Liver (tissue), 9 donors: Measurements from ENCODE around the gene STX1A. TPM values are rescaled to one million over a fixed set of nuclear protein-coding genes. Genes with fewer than 3 reads are reported as not detected.
A peak's percentile ranks its signal among the peaks of the same experiment; 100 is the strongest.

Experiments used
- DNase-seq: peaks from one replicate; pipeline ENCODE4 v3.0.0-alpha.2; 2017; ENCODE audit warnings: low spot score
- H3K27ac ChIP-seq, 2 donors: one replicate each; pipeline ENCODE4 v1.7.0; 2013; ENCODE audit warnings: inconsistent platforms in 2 of 2, low read length in 2 of 2, control low read depth in 1 of 2, low read depth in 1 of 2, mild to moderate bottlenecking in 1 of 2
- H3K27me3 ChIP-seq, 4 donors: one replicate each; pipeline versions ENCODE4 v1.6.1 to v1.7.0; 2013; ENCODE audit warnings: low read length in 3 of 4, inconsistent platforms in 1 of 4, mild to moderate bottlenecking in 1 of 4, moderate library complexity in 1 of 4; ENCODE audit not compliant: control insufficient read depth in 4 of 4, insufficient read depth in 4 of 4
- H3K36me3 ChIP-seq, 4 donors: one replicate each; pipeline versions ENCODE4 v1.6.1 to v1.7.0; 2013; ENCODE audit warnings: low read length in 3 of 4, mild to moderate bottlenecking in 3 of 4, low read depth in 1 of 4, moderate library complexity in 1 of 4; ENCODE audit not compliant: control insufficient read depth in 4 of 4, insufficient read depth in 3 of 4
- H3K4me1 ChIP-seq, 4 donors: one replicate each; pipeline versions ENCODE4 v1.6.1 to v1.7.0; 2013; ENCODE audit warnings: low read length in 3 of 4, mild to moderate bottlenecking in 3 of 4, moderate library complexity in 1 of 4; ENCODE audit not compliant: control insufficient read depth in 4 of 4, insufficient read depth in 4 of 4
- H3K4me3 ChIP-seq, 3 donors: one replicate each; pipeline versions ENCODE4 v1.6.1 to v1.7.0; 2013; ENCODE audit warnings: low read length in 3 of 3, control low read depth in 1 of 3, low read depth in 1 of 3, mild to moderate bottlenecking in 1 of 3
- H3K9ac ChIP-seq, 2 donors: one replicate each; pipeline ENCODE4 v1.7.0; 2013; ENCODE audit warnings: low read length in 2 of 2, mild to moderate bottlenecking in 2 of 2, moderate library complexity in 2 of 2, control low read depth in 1 of 2, low read depth in 1 of 2
- H3K9me3 ChIP-seq, 4 donors: one replicate each; pipeline versions ENCODE4 v1.6.1 to v1.7.0; 2013; ENCODE audit warnings: low read length in 3 of 4; ENCODE audit not compliant: control insufficient read depth in 4 of 4
- ATF3 ChIP-seq: IDR thresholded peaks from 2 replicates; pipeline ENCODE4 v1.6.1; 2016; ENCODE audit warnings: antibody characterized with exemption
- CTCF ChIP-seq: fragments of 150-350 bp; IDR thresholded peaks from 2 replicates; pipeline ENCODE4 v1.5.1; 2017; ENCODE audit warnings: improper control_type of control experiment, low read depth, low read length; ENCODE audit not compliant: missing input control
- EGR1 ChIP-seq, 2 donors: IDR thresholded peaks; 2 replicates each; pipeline ENCODE4 v1.6.1; 2016 to 2018; ENCODE audit warnings: antibody characterized with exemption in 2 of 2, low read depth in 2 of 2
- FOXA1 ChIP-seq: IDR thresholded peaks from 2 replicates; pipeline ENCODE4 v1.6.1; 2016; ENCODE audit warnings: antibody characterized with exemption
- FOXA2 ChIP-seq: IDR thresholded peaks from 2 replicates; pipeline ENCODE4 v1.6.1; 2016; ENCODE audit warnings: antibody characterized with exemption
- GABPA ChIP-seq, 2 donors: IDR thresholded peaks in 1 of 2; conservative IDR thresholded peaks in 1 of 2; 2 replicates each; pipeline ENCODE4 v1.6.1; 2016; ENCODE audit warnings: antibody characterized with exemption in 2 of 2, mild to moderate bottlenecking in 1 of 2, moderate library complexity in 1 of 2
- HNF4A ChIP-seq, 2 donors: conservative IDR thresholded peaks; 2 replicates each; pipeline ENCODE4 v1.6.1; 2016; ENCODE audit warnings: antibody characterized with exemption in 2 of 2, mild to moderate bottlenecking in 2 of 2
- HNF4G ChIP-seq: IDR thresholded peaks from 2 replicates; pipeline ENCODE4 v1.6.1; 2016; ENCODE audit warnings: antibody characterized with exemption
- JUND ChIP-seq, 2 donors: IDR thresholded peaks; 2 replicates each; pipeline ENCODE4 v1.6.1; 2016; ENCODE audit warnings: antibody characterized with exemption in 2 of 2
- NR2F2 ChIP-seq: IDR thresholded peaks from 2 replicates; pipeline ENCODE4 v1.6.1; 2016; ENCODE audit warnings: antibody characterized with exemption
- RAD21 ChIP-seq, 2 donors: IDR thresholded peaks; 2 replicates each; pipeline ENCODE4 v1.6.1; 2016; ENCODE audit warnings: antibody characterized with exemption in 2 of 2, mild to moderate bottlenecking in 2 of 2
- REST ChIP-seq: IDR thresholded peaks from 2 replicates; pipeline ENCODE4 v1.6.1; 2016; ENCODE audit warnings: antibody characterized with exemption, mild to moderate bottlenecking
- RXRA ChIP-seq, 2 donors: IDR thresholded peaks; 2 replicates each; pipeline ENCODE4 v1.6.1; 2017 to 2018; ENCODE audit warnings: antibody characterized with exemption in 2 of 2, mild to moderate bottlenecking in 1 of 2
- SP1 ChIP-seq: IDR thresholded peaks from 2 replicates; pipeline ENCODE4 v1.6.1; 2018; ENCODE audit warnings: antibody characterized with exemption, mild to moderate bottlenecking
- TAF1 ChIP-seq: conservative IDR thresholded peaks from 2 replicates; pipeline ENCODE4 v1.6.1; 2016; ENCODE audit warnings: antibody characterized with exemption, mild to moderate bottlenecking
- YY1 ChIP-seq: IDR thresholded peaks from 2 replicates; pipeline ENCODE4 v1.6.1; 2016; ENCODE audit warnings: antibody characterized with exemption, mild to moderate bottlenecking
- ZBTB33 ChIP-seq: IDR thresholded peaks from 2 replicates; pipeline ENCODE4 v1.6.1; 2016; ENCODE audit warnings: antibody characterized with exemption
- WGBS: extraction: QIAGEN DNeasy Blood & Tissue Kit; methylation state at CpG from one replicate; pipeline ENCODE4 v1.1.7; 2013; 5-methylcytosine and 5-hydroxymethylcytosine counted together
- polyA plus RNA-seq, 2 donors: library from polyadenylated mRNA; stranded (reverse) in 1 of 2; unstranded in 1 of 2; fragments of 200-250 nt in 1 of 2; fragments of >200 nt in 1 of 2; fragmentation: Nextera tagmentation in 1 of 2; extraction: Ambion mirVana in 1 of 2; gene quantifications; one replicate each; pipeline versions ENCODE4 v1.2.1 to v1.2.3, GENCODE V29; 2013 to 2015
- total RNA-seq, 2 donors: library from RNA; depleted of rRNA; stranded (reverse); fragments of >200 nt; gene quantifications; one replicate each; pipeline ENCODE4 v1.2.3, GENCODE V29; 2014
- TF ChIP-seq, protein P1 (sequence below): IDR thresholded peaks from 2 replicates; pipeline ENCODE4 v1.6.1; 2016; ENCODE audit warnings: antibody characterized with exemption
- donor health status: healthy.
- donor health status: healthy.
- donor health status: healthy.
- donor health status: healthy.
- donor health status: healthy.

STX1A gene
- total and polyA plus RNA-seq, 4 donors, result 0.49 to 1.9 (median 1.1) TPM

GRCh38 chr7:73685311-73685710 is 34.2 kb downstream of the STX1A start:
- Histone ChIP-seq H3K27ac (no peak overlapping the region), H3K4me1 (peaks cover 21 to 31% (median 26%) of the 10 kb centered on the region in 4 donors), H3K9ac (no peak overlapping the region), H3K27me3 (no peaks in the 10 kb centered on the region), H3K4me3 (no peak overlapping the region), H3K36me3 (peaks cover 0 to 18% (median 8%) of the 10 kb centered on the region in 4 donors), H3K9me3 (no peaks in the 10 kb centered on the region)
- WGBS, result 98% methylated on average over 18 of the region's 18 CpGs
- no peak for DNase-seq
- TF ChIP-seq EGR1 (IDR thresholded peaks at IDR 0.05; ENCODE audit: low read depth in 2 of 2), result no peak
- TF ChIP-seq HNF4G, result no peak
- TF ChIP-seq HNF4A (conservative IDR thresholded peaks at IDR 0.05), result no peak
- TF ChIP-seq TAF1, result no peak
- no peak for TF ChIP-seq FOXA1
- TF ChIP-seq NR2F2, result no peak
- TF ChIP-seq, protein P1, sequence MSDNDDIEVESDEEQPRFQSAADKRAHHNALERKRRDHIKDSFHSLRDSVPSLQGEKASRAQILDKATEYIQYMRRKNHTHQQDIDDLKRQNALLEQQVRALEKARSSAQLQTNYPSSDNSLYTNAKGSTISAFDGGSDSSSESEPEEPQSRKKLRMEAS, result no peak
- TF ChIP-seq SP1, result no peak

- H3K27ac ChIP-seq, result peak overlapping the region; percentile 40 to 67
- peaks cover 21 to 38% (median 34%) of the 10 kb centered on the region in 4 donors for H3K4me1 ChIP-seq
- H3K9me3 ChIP-seq, result no peaks in the 10 kb centered on the region
- no peak for TF ChIP-seq GABPA (IDR thresholded peaks at IDR 0.05 in 1 of 2, conservative IDR thresholded peaks at IDR 0.05 in 1 of 2)
- TF ChIP-seq, protein P1, result no peak
- TF ChIP-seq NR2F2, result no peak
- no peak for TF ChIP-seq ZBTB33
- TF ChIP-seq REST, result no peak
- TF ChIP-seq ATF3, result no peak
- TF ChIP-seq RAD21 (IDR thresholded peaks at IDR 0.05), result no peak
- TF ChIP-seq FOXA2, result no peak
- no peak for TF ChIP-seq RXRA (IDR thresholded peaks at IDR 0.05)
- TF ChIP-seq EGR1 (IDR thresholded peaks at IDR 0.05; ENCODE audit: low read depth in 2 of 2), result no peak
- no peak for TF ChIP-seq HNF4A (conservative IDR thresholded peaks at IDR 0.05)
- no peak for TF ChIP-seq FOXA1
- TF ChIP-seq TAF1, result no peak
- TF ChIP-seq SP1, result no peak
- no peak for TF ChIP-seq HNF4G
- no peak for TF ChIP-seq CTCF
- no peak for TF ChIP-seq YY1
- no peak for TF ChIP-seq JUND (IDR thresholded peaks at IDR 0.05)
- no peaks in the 10 kb centered on the region for H3K27me3 ChIP-seq
- WGBS, result 30% methylated on average over 58 of the region's 58 CpGs
- peak overlapping the region; percentile 88 to 98 (median 90) for H3K4me3 ChIP-seq
- peaks cover 0 to 13% (median 5%) of the 10 kb centered on the region in 4 donors for H3K36me3 ChIP-seq
- peak overlapping the region; percentile 43 to 95 for H3K9ac ChIP-seq
- DNase-seq, result no peak
Measured at GRCh38 chr7:73683788-73684693, 35.4 kb downstream of the STX1A start.
